Brain microvascular endothelial cell (primary cell): ENCODE measurements around the gene OPRD1.

Experiments
- DNase-seq: peaks from one replicate; pipeline ENCODE4 v3.0.0-alpha.2; 2020
- H3K27ac ChIP-seq: fragments of 250-450 bp; sonication (Bioruptor Pico); 2 replicates; pipeline ENCODE4 v1.5.1; 2020; ENCODE audit warnings: mild to moderate bottlenecking, moderate library complexity
- H3K27me3 ChIP-seq: fragments of 250-450 bp; sonication (Bioruptor Pico); replicated peaks from 2 replicates; pipeline ENCODE4 v1.5.1; 2020; ENCODE audit warnings: mild to moderate bottlenecking
- H3K36me3 ChIP-seq: fragments of 250-450 bp; sonication (Bioruptor Pico); replicated peaks from 2 replicates; pipeline ENCODE4 v1.5.1; 2020; ENCODE audit warnings: mild to moderate bottlenecking
- H3K4me3 ChIP-seq: 2 replicates; pipeline ENCODE4 v1.5.1; 2011; ENCODE audit warnings: low read depth, mild to moderate bottlenecking, control low read depth, low read length, moderate library complexity
- in situ Hi-C: cut with HindIII; loops from 2 replicates; pipeline ENCODE4 v1.10.0; 2017; ENCODE audit warnings: low sequenced_read_pairs, low pct_ligation_motif_present
- TF ChIP-seq, protein P1 (sequence below): IDR thresholded peaks from 2 replicates; pipeline ENCODE4 v1.5.1; 2011; ENCODE audit warnings: low read depth, mild to moderate bottlenecking, moderate library complexity, low read length, control low read depth, inconsistent platforms; ENCODE audit errors: missing control alignments

Gene OPRD1

DNA sequence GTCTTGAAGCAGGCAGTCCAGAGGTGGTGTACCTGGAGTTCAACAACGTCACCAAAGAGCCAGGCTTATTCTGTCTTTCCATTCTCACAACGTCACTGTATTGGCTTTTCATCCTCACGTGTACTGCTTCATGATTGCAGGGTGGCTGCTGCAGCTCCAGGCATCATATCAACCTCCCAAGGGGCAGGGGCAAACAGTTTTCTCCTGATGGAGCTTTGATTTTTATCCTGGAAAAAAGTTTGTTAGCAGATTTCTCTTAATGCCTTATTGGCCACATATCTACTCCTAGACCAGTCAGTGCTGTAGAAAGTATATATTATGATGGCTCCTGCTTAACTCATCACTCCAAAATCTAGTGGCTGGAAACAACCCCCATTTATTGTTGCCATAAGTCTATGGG, 8.3 kb upstream of the OPRD1 start:
- no peak overlapping the region for H3K27ac ChIP-seq
- no peaks in the 10 kb centered on the region for H3K27me3 ChIP-seq
- H3K36me3 ChIP-seq, result no peaks in the 10 kb centered on the region
- TF ChIP-seq, protein P1, sequence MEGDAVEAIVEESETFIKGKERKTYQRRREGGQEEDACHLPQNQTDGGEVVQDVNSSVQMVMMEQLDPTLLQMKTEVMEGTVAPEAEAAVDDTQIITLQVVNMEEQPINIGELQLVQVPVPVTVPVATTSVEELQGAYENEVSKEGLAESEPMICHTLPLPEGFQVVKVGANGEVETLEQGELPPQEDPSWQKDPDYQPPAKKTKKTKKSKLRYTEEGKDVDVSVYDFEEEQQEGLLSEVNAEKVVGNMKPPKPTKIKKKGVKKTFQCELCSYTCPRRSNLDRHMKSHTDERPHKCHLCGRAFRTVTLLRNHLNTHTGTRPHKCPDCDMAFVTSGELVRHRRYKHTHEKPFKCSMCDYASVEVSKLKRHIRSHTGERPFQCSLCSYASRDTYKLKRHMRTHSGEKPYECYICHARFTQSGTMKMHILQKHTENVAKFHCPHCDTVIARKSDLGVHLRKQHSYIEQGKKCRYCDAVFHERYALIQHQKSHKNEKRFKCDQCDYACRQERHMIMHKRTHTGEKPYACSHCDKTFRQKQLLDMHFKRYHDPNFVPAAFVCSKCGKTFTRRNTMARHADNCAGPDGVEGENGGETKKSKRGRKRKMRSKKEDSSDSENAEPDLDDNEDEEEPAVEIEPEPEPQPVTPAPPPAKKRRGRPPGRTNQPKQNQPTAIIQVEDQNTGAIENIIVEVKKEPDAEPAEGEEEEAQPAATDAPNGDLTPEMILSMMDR, result no peak
- in situ Hi-C loops, result no loop called here
- no peak for DNase-seq
- no peak overlapping the region for H3K4me3 ChIP-seq

DNA sequence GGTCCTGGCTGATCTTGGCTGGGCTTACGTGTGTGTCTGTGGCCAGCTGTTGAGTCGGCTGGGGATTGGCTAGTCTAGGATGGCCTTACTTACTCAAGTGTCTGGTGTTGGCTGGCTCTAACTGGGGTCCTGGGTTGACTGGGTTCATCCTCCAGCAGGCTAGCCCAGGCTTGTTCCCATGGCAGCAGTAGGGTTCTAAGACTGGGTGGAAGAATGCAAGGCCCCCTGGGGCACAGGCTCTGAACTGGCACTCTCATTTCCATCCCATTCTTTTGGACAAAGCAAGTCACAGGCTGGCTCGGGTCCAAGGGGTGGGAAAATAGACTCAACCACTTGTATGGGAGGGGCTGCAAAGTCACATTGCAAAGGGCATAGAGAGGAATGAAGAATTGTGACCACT, 7.9 kb upstream of the OPRD1 start:
- no peak for DNase-seq
- Histone ChIP-seq H3K36me3 (no peaks in the 10 kb centered on the region), H3K27ac (no peak overlapping the region), H3K4me3 (no peak overlapping the region), H3K27me3 (no peaks in the 10 kb centered on the region)
- TF ChIP-seq, protein P1, result no peak
- in situ Hi-C loops, result no loop called here

DNA sequence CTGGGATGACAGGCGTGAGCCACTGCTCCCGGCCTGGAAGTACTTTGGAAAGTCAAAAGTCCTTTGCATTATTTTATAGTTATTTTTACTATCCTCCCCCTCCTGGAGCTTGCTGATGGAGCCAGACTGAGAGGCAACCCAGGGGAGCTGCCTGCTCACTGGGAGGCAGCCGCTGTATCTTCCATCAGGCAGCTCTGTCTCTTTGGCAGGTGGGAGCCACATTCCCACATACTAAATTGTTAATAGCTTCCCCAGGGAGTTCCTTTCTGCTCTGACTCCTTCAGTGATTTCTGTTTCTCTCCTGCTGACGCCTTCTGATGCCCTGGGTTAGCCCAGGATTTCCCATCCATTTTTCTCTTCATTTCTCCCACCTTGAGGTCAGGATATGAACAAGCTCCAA, 4.9 kb upstream of the OPRD1 start:
- Histone ChIP-seq H3K27ac (no peak overlapping the region), H3K4me3 (no peak overlapping the region), H3K36me3 (no peaks in the 10 kb centered on the region), H3K27me3 (peaks cover 18% of the 10 kb centered on the region)
- DNase-seq, result no peak
- TF ChIP-seq, protein P1, result no peak
- in situ Hi-C loops, result no loop called here

DNA sequence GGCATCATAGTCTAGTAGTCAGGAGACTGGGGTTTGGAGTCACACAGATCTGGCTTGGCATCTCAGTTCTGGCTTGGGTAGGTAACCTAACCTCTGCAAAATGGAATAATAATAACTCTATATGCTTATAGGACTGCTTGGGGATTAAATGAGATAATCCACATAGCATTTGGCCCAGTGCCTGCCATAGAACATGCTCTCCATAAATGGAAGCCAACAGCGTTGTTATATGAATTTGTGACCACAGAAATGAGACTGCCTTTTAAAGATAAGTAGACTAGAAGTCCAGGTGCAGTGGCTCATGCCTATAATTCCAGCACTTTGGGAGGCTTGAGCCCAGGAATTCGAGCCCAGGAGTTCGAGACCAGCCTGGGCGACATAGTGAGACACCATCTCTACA, 4.0 kb upstream of the OPRD1 start:
- Histone ChIP-seq H3K36me3 (no peaks in the 10 kb centered on the region), H3K4me3 (no peak overlapping the region), H3K27me3 (peaks cover 27% of the 10 kb centered on the region), H3K27ac (no peak overlapping the region)
- in situ Hi-C loops, result no loop called here
- DNase-seq, result no peak
- TF ChIP-seq, protein P1, result no peak

DNA sequence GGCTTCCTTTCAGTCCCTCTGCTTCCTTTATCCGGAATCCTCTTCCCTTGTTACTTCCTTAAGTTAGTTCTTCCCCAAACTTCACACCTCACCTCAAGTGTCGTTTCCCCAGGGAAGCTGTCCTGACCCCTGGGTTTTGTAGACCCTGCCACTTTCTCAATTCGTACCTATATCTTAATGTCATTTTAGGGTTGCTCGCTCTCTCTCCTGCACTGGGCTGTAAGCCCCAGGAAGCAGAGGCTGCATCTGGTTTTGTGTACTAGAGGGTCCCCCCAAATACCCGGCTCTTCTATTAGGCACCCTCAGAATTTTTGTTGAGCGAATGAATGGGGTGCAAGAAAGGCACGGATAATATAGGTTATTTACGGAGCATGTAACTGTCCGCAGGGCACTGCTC, 603 bp upstream of the OPRD1 start:
- no peak overlapping the region for H3K4me3 ChIP-seq
- no peak for DNase-seq
- no peak overlapping the region for H3K27ac ChIP-seq
- peaks cover 53% of the 10 kb centered on the region for H3K27me3 ChIP-seq
- in situ Hi-C loops, result no loop called here
- no peaks in the 10 kb centered on the region for H3K36me3 ChIP-seq
- TF ChIP-seq, protein P1, result no peak

DNA sequence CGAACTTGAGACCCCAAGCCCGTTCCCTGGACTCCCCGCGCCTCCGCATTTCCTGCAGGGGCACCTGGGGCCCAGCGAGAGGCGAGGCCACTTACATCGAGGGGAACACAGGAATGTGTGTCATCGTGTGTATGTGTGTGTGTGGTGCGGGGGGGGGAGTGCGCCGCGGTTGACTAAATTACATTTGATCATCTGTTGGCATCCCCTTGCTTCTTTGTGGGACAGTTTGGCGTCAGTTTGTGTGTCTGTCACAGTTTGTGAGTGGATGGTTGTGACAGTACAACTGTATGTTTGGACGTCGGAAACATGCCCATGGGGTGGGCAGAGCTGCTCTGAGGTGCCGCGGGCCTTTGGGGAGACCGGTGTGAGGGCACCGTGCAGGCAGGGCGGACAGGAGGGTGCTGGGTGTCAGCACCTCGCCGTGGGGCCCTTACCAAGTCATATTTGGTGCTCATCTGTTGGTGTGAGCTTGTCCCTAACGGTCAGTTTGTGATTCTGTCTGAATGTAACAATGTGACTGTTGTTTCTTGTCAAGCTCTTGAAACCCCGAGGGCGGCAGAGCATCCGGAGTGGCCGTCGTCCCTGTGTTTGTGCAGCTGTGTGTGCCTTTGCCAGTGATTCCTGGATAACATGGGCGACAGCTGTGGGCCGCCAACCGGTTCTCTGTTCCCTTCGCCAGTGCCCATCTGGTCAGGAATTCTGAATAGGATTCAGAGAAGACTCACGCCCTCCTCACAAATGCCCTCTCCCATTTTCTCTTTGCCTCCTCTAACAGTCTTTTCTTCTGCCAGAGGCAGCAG, 899 bp downstream of the OPRD1 start:
- Histone ChIP-seq H3K36me3 (no peaks in the 10 kb centered on the region), H3K27ac (no peak overlapping the region), H3K27me3 (peaks cover 53% of the 10 kb centered on the region), H3K4me3 (no peak overlapping the region)
- in situ Hi-C loops, result no loop called here
- TF ChIP-seq, protein P1, result no peak
- DNase-seq, result no peak
